Uterus (tissue), 4 donors: ENCODE measurements around the gene PILRB. TPM values are rescaled to one million over a fixed set of nuclear protein-coding genes. Genes with fewer than 3 reads are reported as not detected.

Experiments used
- DNase-seq, 2 donors: peaks; one replicate each; pipeline ENCODE4 v3.0.0-alpha.2; 2019 to 2020
- H3K27ac ChIP-seq, 2 donors: fragments of 200-600 bp; sonication (generic); 1 replicate in 1 of 2; 2 replicates in 1 of 2; pipeline ENCODE4 v1.5.1; 2016 to 2018
- H3K27me3 ChIP-seq, 2 donors: fragments of 200-600 bp; sonication (generic); one replicate each; pipeline ENCODE4 v1.5.1; 2018 to 2019; ENCODE audit warnings: control low read depth in 1 of 2
- H3K36me3 ChIP-seq, 2 donors: fragments of 200-600 bp; sonication (generic); one replicate each; pipeline ENCODE4 v1.5.1; 2019; ENCODE audit warnings: control low read depth in 1 of 2
- H3K4me1 ChIP-seq, 2 donors: fragments of 200-600 bp; sonication (generic); one replicate each; pipeline ENCODE4 v1.5.1; 2018 to 2019; ENCODE audit warnings: control low read depth in 1 of 2
- H3K4me3 ChIP-seq, 2 donors: fragments of 200-600 bp; sonication (generic); 1 replicate in 1 of 2; 2 replicates in 1 of 2; pipeline ENCODE4 v1.5.1; 2018 to 2019; ENCODE audit warnings: mild to moderate bottlenecking in 1 of 2
- H3K9me3 ChIP-seq, 2 donors: fragments of 200-600 bp; sonication (generic); one replicate each; pipeline ENCODE4 v1.5.1; 2019; ENCODE audit warnings: control low read depth in 1 of 2
- POLR2A ChIP-seq, 2 donors: fragments of 450-650 bp; IDR thresholded peaks; one replicate each; pipeline ENCODE4 v1.6.1; 2016; ENCODE audit warnings: antibody characterized with exemption in 2 of 2, mild to moderate bottlenecking in 1 of 2, moderate library complexity in 1 of 2
- intact Hi-C: fragments of 100-400 bp; cut with DNase I; formaldehyde crosslinking; loops from one replicate; pipeline ENCODE4 v1.15.1; 2023; ENCODE audit warnings: low total_unique reads
- small RNA-seq: library from RNA; depleted of rRNA; stranded (forward); fragments of <200 nt; gene quantifications from one replicate; pipeline ENCODE3, GENCODE V24; 2016
- total RNA-seq, 4 donors: library from RNA; depleted of rRNA in 3 of 4; stranded (reverse); fragments of >200 nt in 3 of 4; gene quantifications; one replicate each; pipeline versions ENCODE4 v1.1.0 to v1.2.4, GENCODE V29; 2014 to 2023
- TF ChIP-seq, protein P1 (sequence below), 4 experiments: fragments of 200-600 bp in 2 of 4; fragments of 450-650 bp in 2 of 4; sonication (generic) in 2 of 4; IDR thresholded peaks; one replicate each; pipeline ENCODE4 v1.5.1; 2016 to 2019; ENCODE audit warnings: antibody characterized with exemption in 4 of 4, mild to moderate bottlenecking in 2 of 4, moderate library complexity in 1 of 4
- donor health status: DM: yes; HTN: yes; CAD: no.

PILRB gene
- total RNA-seq, 4 donors from 2014 or later: 13.4 to 66.1 (median 56.3) TPM

DNA sequence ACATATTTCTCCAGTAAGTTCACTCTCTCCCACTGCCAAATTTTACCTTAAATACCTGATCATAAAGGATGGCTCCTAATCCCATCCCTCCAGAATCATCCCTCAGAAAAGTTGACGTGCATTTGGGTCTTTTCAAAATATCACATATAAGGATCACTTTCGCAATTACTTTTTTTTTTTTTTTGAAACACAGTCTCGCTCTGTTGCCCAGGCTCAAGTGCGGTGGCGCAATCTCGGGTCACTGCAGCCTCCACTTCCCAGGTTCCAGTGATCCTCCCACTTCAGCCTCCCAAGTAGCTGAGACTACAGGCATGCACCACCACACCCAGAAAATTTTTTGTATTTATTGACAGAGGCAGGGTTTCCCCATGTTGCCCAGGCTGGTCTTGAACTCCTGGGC is 53.2 kb downstream of the PILRB start:
- H3K4me1 ChIP-seq: no peaks in the 10 kb centered on the region
- no peak for DNase-seq
- no peak overlapping the region for H3K4me3 ChIP-seq
- no peaks in the 10 kb centered on the region for H3K27me3 ChIP-seq
- H3K36me3 ChIP-seq: no peaks in the 10 kb centered on the region
- intact Hi-C loops: no loop called here
- H3K27ac ChIP-seq: no peak overlapping the region
- H3K9me3 ChIP-seq: no peaks in the 10 kb centered on the region
- TF ChIP-seq POLR2A (IDR thresholded peaks at IDR 0.05): no peak
- TF ChIP-seq, protein P1, sequence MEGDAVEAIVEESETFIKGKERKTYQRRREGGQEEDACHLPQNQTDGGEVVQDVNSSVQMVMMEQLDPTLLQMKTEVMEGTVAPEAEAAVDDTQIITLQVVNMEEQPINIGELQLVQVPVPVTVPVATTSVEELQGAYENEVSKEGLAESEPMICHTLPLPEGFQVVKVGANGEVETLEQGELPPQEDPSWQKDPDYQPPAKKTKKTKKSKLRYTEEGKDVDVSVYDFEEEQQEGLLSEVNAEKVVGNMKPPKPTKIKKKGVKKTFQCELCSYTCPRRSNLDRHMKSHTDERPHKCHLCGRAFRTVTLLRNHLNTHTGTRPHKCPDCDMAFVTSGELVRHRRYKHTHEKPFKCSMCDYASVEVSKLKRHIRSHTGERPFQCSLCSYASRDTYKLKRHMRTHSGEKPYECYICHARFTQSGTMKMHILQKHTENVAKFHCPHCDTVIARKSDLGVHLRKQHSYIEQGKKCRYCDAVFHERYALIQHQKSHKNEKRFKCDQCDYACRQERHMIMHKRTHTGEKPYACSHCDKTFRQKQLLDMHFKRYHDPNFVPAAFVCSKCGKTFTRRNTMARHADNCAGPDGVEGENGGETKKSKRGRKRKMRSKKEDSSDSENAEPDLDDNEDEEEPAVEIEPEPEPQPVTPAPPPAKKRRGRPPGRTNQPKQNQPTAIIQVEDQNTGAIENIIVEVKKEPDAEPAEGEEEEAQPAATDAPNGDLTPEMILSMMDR (IDR thresholded peaks at IDR 0.05): no peak

DNA sequence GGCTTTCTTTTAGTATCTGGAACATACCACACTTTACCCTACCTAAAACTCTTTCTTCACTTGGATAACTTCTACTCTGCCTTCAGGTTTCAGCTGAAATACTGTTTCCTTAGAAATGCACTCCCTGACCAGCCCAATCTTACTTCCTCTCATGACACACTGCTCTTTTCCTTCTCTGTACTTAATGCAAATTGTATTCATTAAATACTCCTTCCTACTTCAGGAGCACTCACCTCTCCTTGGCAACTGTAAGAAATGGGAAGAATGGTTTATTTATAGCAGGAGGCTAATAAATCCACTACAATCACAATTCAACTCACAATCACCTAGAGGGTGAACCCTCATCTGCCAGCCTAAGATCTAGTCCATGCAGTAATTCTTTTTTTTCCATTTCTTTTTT is 55.4 kb downstream of the PILRB start:
- H3K36me3 ChIP-seq: no peaks in the 10 kb centered on the region
- no peaks in the 10 kb centered on the region for H3K9me3 ChIP-seq
- no peaks in the 10 kb centered on the region for H3K4me1 ChIP-seq
- H3K4me3 ChIP-seq: no peak overlapping the region
- DNase-seq: no peak
- intact Hi-C loops: no loop called here
- H3K27ac ChIP-seq: no peak overlapping the region
- no peak for TF ChIP-seq POLR2A (IDR thresholded peaks at IDR 0.05)
- TF ChIP-seq, protein P1 (IDR thresholded peaks at IDR 0.05): no peak
- no peaks in the 10 kb centered on the region for H3K27me3 ChIP-seq

- H3K27me3 ChIP-seq: no peaks in the 10 kb centered on the region
- no peaks in the 10 kb centered on the region for H3K9me3 ChIP-seq
- no peak overlapping the region for H3K4me3 ChIP-seq
- intact Hi-C loops: no loop called here
- no peaks in the 10 kb centered on the region for H3K36me3 ChIP-seq
- no peak overlapping the region for H3K27ac ChIP-seq
- no peaks in the 10 kb centered on the region for H3K4me1 ChIP-seq
- no peak for DNase-seq
- TF ChIP-seq POLR2A (IDR thresholded peaks at IDR 0.05): no peak
- TF ChIP-seq, protein P1 (IDR thresholded peaks at IDR 0.05): no peak
Measured at GRCh38 chr7:100413889-100414288, 56.0 kb downstream of the PILRB start.

GRCh38 chr7:100415448-100415847 is 57.5 kb downstream of the PILRB start:
- H3K27ac ChIP-seq: no peak overlapping the region
- TF ChIP-seq POLR2A (IDR thresholded peaks at IDR 0.05): no peak
- TF ChIP-seq, protein P1 (IDR thresholded peaks at IDR 0.05): no peak
- H3K9me3 ChIP-seq: no peaks in the 10 kb centered on the region
- no peaks in the 10 kb centered on the region for H3K36me3 ChIP-seq
- no peaks in the 10 kb centered on the region for H3K4me1 ChIP-seq
- no peak overlapping the region for H3K4me3 ChIP-seq
- DNase-seq: no peak
- intact Hi-C loops: no loop called here
- H3K27me3 ChIP-seq: no peaks in the 10 kb centered on the region

Small RNA genes lying within 50 kb of the gene (small RNA-seq; reads per million reads assigned to genes)
- not detected for gene RF00019

Other genes starting within 250 kb of the PILRB start
- gene TAF6, start 238.8 kb upstream of the PILRB start, total RNA-seq: 10 to 100 TPM; 23.5 to 68.9 (median 67.7) TPM
- gene CNPY4, start 238.5 kb upstream of the PILRB start, total RNA-seq: 10 to 100 TPM in 2 of 4 donors, 1 to 10 TPM in 1, not detected in 1; 3.3 to 53.6 (median 24.7) TPM
- gene MBLAC1, start 231.2 kb upstream of the PILRB start, total RNA-seq: 10 to 100 TPM in 1 of 4 donors, 1 to 10 TPM in 3; 1.3 to 12.4 (median 4.6) TPM
- 100 to 1,000 TPM in 3 of 4 donors, 10 to 100 TPM in 1; 53.3 to 197 (median 115) TPM for gene LAMTOR4, start 209.2 kb upstream of the PILRB start, total RNA-seq
- 10 to 100 TPM in 1 of 4 donors, 1 to 10 TPM in 3; 2.8 to 22.3 (median 5.7) TPM for gene TRAPPC14, start 199.4 kb upstream of the PILRB start, total RNA-seq
- 10 to 100 TPM in 1 of 4 donors, 1 to 10 TPM in 1, under 1 TPM in 1, not detected in 1; 0.51 to 12.1 (median 7.5) TPM for gene GAL3ST4, start 189.5 kb upstream of the PILRB start, total RNA-seq
- gene GPC2, start 180.7 kb upstream of the PILRB start, total RNA-seq: 1 to 10 TPM in 2 of 4 donors, under 1 TPM in 1, not detected in 1; under 0.01 to 9.3 (median 4.5) TPM
- 1 to 10 TPM in 1 of 4 donors, under 1 TPM in 1, not detected in 2; 0.49 to 2.5 TPM for gene STAG3, start 180.2 kb upstream of the PILRB start, total RNA-seq
- gene PVRIG, start 138.2 kb upstream of the PILRB start, total RNA-seq: under 1 TPM in 1 of 4 donors, not detected in 3; 0.21 TPM
- not detected for gene SPDYE3, start 50.4 kb upstream of the PILRB start, total RNA-seq
- gene PILRA, start 15.4 kb downstream of the PILRB start, total RNA-seq: 10 to 100 TPM in 1 of 4 donors, 1 to 10 TPM in 3; 3.3 to 20.6 (median 6.7) TPM
- 1 to 10 TPM in 3 of 4 donors, not detected in 1; 1.5 to 6.1 (median 5.2) TPM for gene ZCWPW1, start 70.6 kb downstream of the PILRB start, total RNA-seq
- 10 to 100 TPM; 21.2 to 44.2 (median 30.2) TPM for gene MEPCE, start 71.7 kb downstream of the PILRB start, total RNA-seq
- 10 to 100 TPM in 2 of 4 donors, 1 to 10 TPM in 2; 7.4 to 39.7 (median 17.8) TPM for gene PPP1R35, start 78.4 kb downstream of the PILRB start, total RNA-seq
- gene SPACDR, start 106.1 kb downstream of the PILRB start, total RNA-seq: 10 to 100 TPM in 1 of 4 donors, 1 to 10 TPM in 2, not detected in 1; 1.4 to 22.1 (median 1.8) TPM
- gene TSC22D4, start 121.1 kb downstream of the PILRB start, total RNA-seq: 10 to 100 TPM; 17.6 to 40.3 (median 19.5) TPM
- 1 to 10 TPM in 2 of 4 donors, under 1 TPM in 2; 0.29 to 6.5 (median 2.4) TPM for gene NYAP1, start 125.8 kb downstream of the PILRB start, total RNA-seq
- gene AGFG2, start 181.1 kb downstream of the PILRB start, total RNA-seq: 10 to 100 TPM in 3 of 4 donors, 1 to 10 TPM in 1; 6.8 to 64.4 (median 20.4) TPM
- gene SAP25, start 215.8 kb downstream of the PILRB start, total RNA-seq: 1 to 10 TPM in 1 of 4 donors, under 1 TPM in 1, not detected in 2; 0.69 to 6.0 TPM
- gene LRCH4, start 228.0 kb downstream of the PILRB start, total RNA-seq: 100 to 1,000 TPM in 1 of 4 donors, 10 to 100 TPM in 3; 11.5 to 179 (median 56.8) TPM
- gene FBXO24, start 228.2 kb downstream of the PILRB start, total RNA-seq: 1 to 10 TPM in 2 of 4 donors, not detected in 2; 2.9 to 4.9 TPM
- gene PCOLCE, start 244.2 kb downstream of the PILRB start, total RNA-seq: 100 to 1,000 TPM in 1 of 4 donors, 10 to 100 TPM in 2, 1 to 10 TPM in 1; 6.2 to 151 (median 57.8) TPM